Activated naive CD8-positive, alpha-beta T cell treated with anti-CD3 and anti-CD28 coated beads for 36 hours (primary cell): Measurements from ENCODE around the gene PDE8B. TPM values are rescaled to one million over a fixed set of nuclear protein-coding genes. Genes with fewer than 3 reads are reported as not detected.

ENCODE experiments used
- DNase-seq: peaks from one replicate; pipeline ENCODE4 v3.0.0; 2021
- H3K27ac Mint-ChIP-seq: one replicate; pipeline ENCODE4 v1.8.0; 2022; ENCODE audit warnings: mild to moderate bottlenecking, moderate library complexity, mixed read lengths
- H3K27me3 Mint-ChIP-seq: one replicate; pipeline ENCODE4 v1.8.0; 2022; ENCODE audit warnings: mild to moderate bottlenecking, mixed read lengths
- H3K36me3 Mint-ChIP-seq: one replicate; pipeline ENCODE4 v1.8.0; 2021; ENCODE audit warnings: mild to moderate bottlenecking, mixed read lengths
- H3K4me1 Mint-ChIP-seq: one replicate; pipeline ENCODE4 v1.8.0; 2021; ENCODE audit warnings: mixed read lengths
- H3K4me3 Mint-ChIP-seq: one replicate; pipeline ENCODE4 v1.8.0; 2022; ENCODE audit warnings: mild to moderate bottlenecking, moderate library complexity, mixed read lengths
- H3K9me3 Mint-ChIP-seq: one replicate; pipeline ENCODE4 v1.8.0; 2022; ENCODE audit warnings: mixed read lengths
- total RNA-seq, 2 experiments: library from RNA; stranded (reverse); gene quantifications; one replicate each; pipeline ENCODE4 v1.2.3, GENCODE V29; 2021

Gene PDE8B
- total RNA-seq, 2 experiments from 2014 or later, result 0.16 TPM; not detected in 1

GRCh38 chr5:77180167-77181081 lies 30.1 kb upstream of the PDE8B start:
- no peak for DNase-seq
- no peaks in the 10 kb centered on the region for H3K9me3 Mint-ChIP-seq
- peak overlapping the region; percentile 61 for H3K4me3 Mint-ChIP-seq
- no peaks in the 10 kb centered on the region for H3K36me3 Mint-ChIP-seq
- peaks cover 4% of the 10 kb centered on the region for H3K4me1 Mint-ChIP-seq
- H3K27ac Mint-ChIP-seq, result no peak overlapping the region
- H3K27me3 Mint-ChIP-seq, result peaks cover 57% of the 10 kb centered on the region

GRCh38 chr5:77181173-77181572 lies 29.3 kb upstream of the PDE8B start:
- no peak overlapping the region for H3K27ac Mint-ChIP-seq
- H3K9me3 Mint-ChIP-seq, result no peaks in the 10 kb centered on the region
- no peaks in the 10 kb centered on the region for H3K36me3 Mint-ChIP-seq
- DNase-seq, result no peak
- H3K4me1 Mint-ChIP-seq, result peaks cover 4% of the 10 kb centered on the region
- peaks cover 57% of the 10 kb centered on the region for H3K27me3 Mint-ChIP-seq
- H3K4me3 Mint-ChIP-seq, result peak overlapping the region; percentile 14

GRCh38 chr5:77181596-77182304 lies 28.7 kb upstream of the PDE8B start:
- Mint-ChIP-seq H3K4me3 (no peak overlapping the region), H3K36me3 (no peaks in the 10 kb centered on the region), H3K27me3 (peaks cover 57% of the 10 kb centered on the region), H3K4me1 (peaks cover 4% of the 10 kb centered on the region), H3K9me3 (no peaks in the 10 kb centered on the region), H3K27ac (no peak overlapping the region)
- DNase-seq, result no peak

- peaks cover 4% of the 10 kb centered on the region for H3K4me1 Mint-ChIP-seq
- H3K27me3 Mint-ChIP-seq, result peaks cover 57% of the 10 kb centered on the region
- no peak for DNase-seq
- no peaks in the 10 kb centered on the region for H3K36me3 Mint-ChIP-seq
- H3K27ac Mint-ChIP-seq, result no peak overlapping the region
- H3K9me3 Mint-ChIP-seq, result no peaks in the 10 kb centered on the region
- H3K4me3 Mint-ChIP-seq, result no peak overlapping the region
Observed at GRCh38 chr5:77182367-77182766, 28.1 kb upstream of the PDE8B start.

GRCh38 chr5:77186652-77187370 lies 23.7 kb upstream of the PDE8B start:
- no peak overlapping the region for H3K4me3 Mint-ChIP-seq
- H3K27me3 Mint-ChIP-seq, result peaks cover 25% of the 10 kb centered on the region
- no peak for DNase-seq
- peaks cover 1% of the 10 kb centered on the region for H3K4me1 Mint-ChIP-seq
- no peaks in the 10 kb centered on the region for H3K36me3 Mint-ChIP-seq
- no peaks in the 10 kb centered on the region for H3K9me3 Mint-ChIP-seq
- H3K27ac Mint-ChIP-seq, result no peak overlapping the region

- no peak overlapping the region for H3K4me3 Mint-ChIP-seq
- no peak for DNase-seq
- no peaks in the 10 kb centered on the region for H3K4me1 Mint-ChIP-seq
- H3K27me3 Mint-ChIP-seq, result peaks cover 5% of the 10 kb centered on the region
- no peaks in the 10 kb centered on the region for H3K36me3 Mint-ChIP-seq
- no peak overlapping the region for H3K27ac Mint-ChIP-seq
- H3K9me3 Mint-ChIP-seq, result peaks cover 2% of the 10 kb centered on the region
Observed at GRCh38 chr5:77189421-77189820, 21.1 kb upstream of the PDE8B start.

GRCh38 chr5:77192441-77193050 lies 17.9 kb upstream of the PDE8B start:
- peaks cover 4% of the 10 kb centered on the region for H3K9me3 Mint-ChIP-seq
- no peak for DNase-seq
- H3K27ac Mint-ChIP-seq, result no peak overlapping the region
- peaks cover 2% of the 10 kb centered on the region for H3K36me3 Mint-ChIP-seq
- H3K27me3 Mint-ChIP-seq, result no peaks in the 10 kb centered on the region
- H3K4me1 Mint-ChIP-seq, result no peaks in the 10 kb centered on the region
- H3K4me3 Mint-ChIP-seq, result no peak overlapping the region

GRCh38 chr5:77194762-77195161 lies 15.7 kb upstream of the PDE8B start:
- H3K27me3 Mint-ChIP-seq, result peaks cover 5% of the 10 kb centered on the region
- no peaks in the 10 kb centered on the region for H3K4me1 Mint-ChIP-seq
- DNase-seq, result no peak
- H3K27ac Mint-ChIP-seq, result no peak overlapping the region
- H3K36me3 Mint-ChIP-seq, result peaks cover 5% of the 10 kb centered on the region
- H3K9me3 Mint-ChIP-seq, result peaks cover 13% of the 10 kb centered on the region
- H3K4me3 Mint-ChIP-seq, result no peak overlapping the region

GRCh38 chr5:77197840-77198554 lies 12.5 kb upstream of the PDE8B start:
- H3K27ac Mint-ChIP-seq, result no peak overlapping the region

GRCh38 chr5:77200663-77201062 lies 9.8 kb upstream of the PDE8B start:
- no peak overlapping the region for H3K27ac Mint-ChIP-seq
- H3K9me3 Mint-ChIP-seq, result peaks cover 12% of the 10 kb centered on the region
- no peak overlapping the region for H3K4me3 Mint-ChIP-seq
- DNase-seq, result no peak
- peaks cover 7% of the 10 kb centered on the region for H3K4me1 Mint-ChIP-seq
- peaks cover 5% of the 10 kb centered on the region for H3K36me3 Mint-ChIP-seq
- H3K27me3 Mint-ChIP-seq, result peaks cover 5% of the 10 kb centered on the region

More at GRCh38 chr5:77197840-77198554, 12.5 kb upstream of the PDE8B start:
- peaks cover 5% of the 10 kb centered on the region for H3K27me3 Mint-ChIP-seq
- peaks cover 12% of the 10 kb centered on the region for H3K9me3 Mint-ChIP-seq
- peaks cover 5% of the 10 kb centered on the region for H3K36me3 Mint-ChIP-seq
- no peak overlapping the region for H3K4me3 Mint-ChIP-seq
- DNase-seq, result no peak
- peaks cover 7% of the 10 kb centered on the region for H3K4me1 Mint-ChIP-seq

GRCh38 chr5:77202145-77202544 lies 8.3 kb upstream of the PDE8B start:
- no peak overlapping the region for H3K27ac Mint-ChIP-seq
- peaks cover 12% of the 10 kb centered on the region for H3K9me3 Mint-ChIP-seq
- peaks cover 9% of the 10 kb centered on the region for H3K27me3 Mint-ChIP-seq
- no peak overlapping the region for H3K4me3 Mint-ChIP-seq
- H3K36me3 Mint-ChIP-seq, result peaks cover 5% of the 10 kb centered on the region
- peaks cover 7% of the 10 kb centered on the region for H3K4me1 Mint-ChIP-seq
- DNase-seq, result no peak

GRCh38 chr5:77204967-77205366 lies 5.5 kb upstream of the PDE8B start:
- no peak for DNase-seq
- Mint-ChIP-seq H3K27me3 (peaks cover 24% of the 10 kb centered on the region), H3K9me3 (no peaks in the 10 kb centered on the region), H3K36me3 (peaks cover 2% of the 10 kb centered on the region), H3K4me3 (no peak overlapping the region), H3K27ac (no peak overlapping the region), H3K4me1 (peaks cover 10% of the 10 kb centered on the region)

- Mint-ChIP-seq H3K36me3 (peaks cover 2% of the 10 kb centered on the region), H3K27ac (no peak overlapping the region), H3K4me1 (peaks cover 11% of the 10 kb centered on the region), H3K4me3 (no peak overlapping the region), H3K9me3 (no peaks in the 10 kb centered on the region), H3K27me3 (peaks cover 52% of the 10 kb centered on the region)
- no peak for DNase-seq
Observed at GRCh38 chr5:77208507-77209163, 1.8 kb upstream of the PDE8B start.
